Transverse colon (tissue), 4 donors: ENCODE measurements around the gene KCNF1.

Experiments
- CTCF ChIP-seq, 5 experiments: fragments of 200-600 bp in 3 of 5; fragments of 450-650 bp in 2 of 5; sonication (generic) in 3 of 5; IDR thresholded peaks; 1 replicate in 2 of 5; 2 replicates in 3 of 5; pipeline ENCODE4 v1.5.1; 2016 to 2017; ENCODE audit warnings: antibody characterized with exemption in 5 of 5, inconsistent platforms in 3 of 5, mild to moderate bottlenecking in 2 of 5, moderate library complexity in 1 of 5
- EP300 ChIP-seq: sonication (generic); formaldehyde crosslinking; IDR thresholded peaks from one replicate; pipeline ENCODE4 v1.6.1; 2017; ENCODE audit warnings: antibody characterized with exemption, low read depth
- POLR2A ChIP-seq: fragments of 450-650 bp; IDR thresholded peaks from one replicate; pipeline ENCODE4 v1.6.1; 2016; ENCODE audit warnings: antibody characterized with exemption, mild to moderate bottlenecking, moderate library complexity
- POLR2AphosphoS5 ChIP-seq, 3 donors: sonication (generic); formaldehyde crosslinking; IDR thresholded peaks; one replicate each; pipeline ENCODE4 v1.6.1; 2016; ENCODE audit warnings: antibody characterized with exemption in 3 of 3

GRCh38 chr2:10917927-10918326, 6.2 kb downstream of the KCNF1 start:
- TF ChIP-seq POLR2A (no peak), CTCF (IDR thresholded peaks at IDR 0.05) (no peak), POLR2AphosphoS5 (IDR thresholded peaks at IDR 0.05) (no peak), EP300 (no peak)
